ENCODE measurements around the gene EFCAB12. TPM values are rescaled to one million over a fixed set of nuclear protein-coding genes. Genes with fewer than 3 reads are reported as not detected.
"Not testable (repeated sequence)": the region's sequence is repeated elsewhere in the genome, so short reads cannot be mapped to it uniquely, and the experiment has no call there.

EFCAB12 gene
- total RNA-seq, 1 experiment from 2014 or later: 0.06 TPM

GRCh38 chr3:129369711-129370110, 58.7 kb downstream of the EFCAB12 start:
- no peak for DNase-seq (ENCODE audit: low spot score)

GRCh38 chr3:129367821-129368220, 60.6 kb downstream of the EFCAB12 start:
- no peak for DNase-seq (ENCODE audit: low spot score)

- DNase-seq (ENCODE audit: low spot score): no peak
Observed at GRCh38 chr3:129366312-129366831, 62.1 kb downstream of the EFCAB12 start.

- DNase-seq (ENCODE audit: low spot score): no peak
Observed at GRCh38 chr3:129365296-129366136, 62.9 kb downstream of the EFCAB12 start.

- DNase-seq (ENCODE audit: low spot score): not testable (repeated sequence)
Observed at GRCh38 chr3:129364811-129365210, 63.6 kb downstream of the EFCAB12 start.

- DNase-seq (ENCODE audit: low spot score): not testable (repeated sequence)
Observed at GRCh38 chr3:129363356-129363755, 65.1 kb downstream of the EFCAB12 start.

- DNase-seq (ENCODE audit: low spot score): no peak
Observed at GRCh38 chr3:129360705-129361460, 67.6 kb downstream of the EFCAB12 start.

- DNase-seq (ENCODE audit: low spot score): no peak
Observed at GRCh38 chr3:129360171-129360611, 68.2 kb downstream of the EFCAB12 start.

GRCh38 chr3:129358772-129359371, 69.6 kb downstream of the EFCAB12 start:
- DNase-seq (ENCODE audit: low spot score): no peak

GRCh38 chr3:129358177-129358771, 70.2 kb downstream of the EFCAB12 start:
- no peak for DNase-seq (ENCODE audit: low spot score)

- no peak for DNase-seq (ENCODE audit: low spot score)
Observed at GRCh38 chr3:129357616-129358015, 70.8 kb downstream of the EFCAB12 start.

GRCh38 chr3:129356756-129357425, 71.5 kb downstream of the EFCAB12 start:
- DNase-seq (ENCODE audit: low spot score): no peak

GRCh38 chr3:129353589-129353941, 74.9 kb downstream of the EFCAB12 start:
- DNase-seq (ENCODE audit: low spot score): no peak

GRCh38 chr3:129352650-129353588, 75.5 kb downstream of the EFCAB12 start:
- DNase-seq (ENCODE audit: low spot score): no peak

- DNase-seq (ENCODE audit: low spot score): no peak
Observed at GRCh38 chr3:129352045-129352444, 76.4 kb downstream of the EFCAB12 start.

Other genes starting within 250 kb of the EFCAB12 start
- gene CNBP, start 244.7 kb downstream of the EFCAB12 start, total RNA-seq (2014; rRNA removed; shearing (Covaris generic)): 336 and 394 TPM in 2 replicates
- 181 and 213 TPM in 2 replicates for gene COPG1, start 179.0 kb downstream of the EFCAB12 start, total RNA-seq (2014; rRNA removed; shearing (Covaris generic))
- gene HMCES, start 149.8 kb downstream of the EFCAB12 start, total RNA-seq (2014; rRNA removed; shearing (Covaris generic)): 39.3 and 58.0 TPM in 2 replicates
- 35.4 and 40.5 TPM in 2 replicates for gene MBD4, start 11.3 kb upstream of the EFCAB12 start, total RNA-seq (2014; rRNA removed; shearing (Covaris generic))
- 12.4 and 23.6 TPM in 2 replicates for gene IFT122, start 11.6 kb upstream of the EFCAB12 start, total RNA-seq (2014; rRNA removed; shearing (Covaris generic))
- not detected in 2 replicates for gene RHO, start 100.0 kb upstream of the EFCAB12 start, total RNA-seq (2014; rRNA removed; shearing (Covaris generic))
- gene H1-8, start 114.5 kb upstream of the EFCAB12 start, total RNA-seq (2014; rRNA removed; shearing (Covaris generic)): not detected in 2 replicates
- gene PLXND1, start 178.0 kb upstream of the EFCAB12 start, total RNA-seq (2014; rRNA removed; shearing (Covaris generic)): 40.4 and 65.3 TPM in 2 replicates